ENCODE data around the gene RASGRF1.

The RASGRF1 gene

DNA sequence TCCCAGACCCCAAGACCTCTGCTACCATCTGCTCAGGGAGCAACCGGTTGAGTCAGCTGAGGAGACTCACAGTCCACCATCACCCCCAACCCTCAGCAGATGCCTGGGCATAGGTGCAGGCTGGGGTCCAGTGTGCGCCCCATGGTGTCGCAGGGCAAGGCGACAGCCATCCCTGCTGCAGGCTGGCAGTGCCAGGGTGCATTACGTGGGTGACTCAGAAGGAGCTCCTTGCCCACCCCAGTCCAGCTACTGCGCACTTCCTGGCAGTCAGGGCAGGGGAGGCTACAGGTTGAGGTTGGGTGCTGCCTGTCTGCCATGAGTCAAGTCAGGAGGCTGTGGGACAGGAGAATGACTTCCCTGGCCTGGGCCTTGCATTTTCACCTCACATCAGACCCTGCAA is 33.5 kb downstream of the RASGRF1 start:
- Histone ChIP-seq H2BK5ac (ENCODE audit: low read depth, low read length, poor library complexity, severe bottlenecking) (no peak overlapping the region), H3K27me3 (ENCODE audit: control insufficient read depth in 1 of 2, insufficient read depth in 1 of 2, low read length in 2 of 2) (peaks cover 19 to 68% of the 10 kb centered on the region in 2 experiments), H2AK5ac (ENCODE audit: low read length, severe bottlenecking) (no peak overlapping the region), H3K27ac (ENCODE audit: low read length, poor library complexity, severe bottlenecking) (no peak overlapping the region), H3K4me3 (ENCODE audit: insufficient read depth in 1 of 2, low read depth in 1 of 2, low read length in 2 of 2) (no peak overlapping the region), H3K4me2 (ENCODE audit: low read length, poor library complexity, severe bottlenecking) (no peak overlapping the region), H2BK15ac (ENCODE audit: low read depth, poor library complexity, severe bottlenecking) (no peak overlapping the region), H3K9ac (ENCODE audit: low read length) (no peak overlapping the region), H4K91ac (ENCODE audit: low read length) (no peak overlapping the region), H3K79me1 (replicated peaks; ENCODE audit: low read length, poor library complexity, severe bottlenecking) (no peaks in the 10 kb centered on the region), H2BK120ac (ENCODE audit: low read depth, low read length) (no peak overlapping the region), H3K18ac (ENCODE audit: low read depth in 1 of 2, low read length in 2 of 2) (no peak overlapping the region), H4K8ac (ENCODE audit: low read length) (no peak overlapping the region), H3K36me3 (ENCODE audit: control insufficient read depth in 1 of 2, insufficient read depth in 2 of 2, low read depth in 1 of 2, low read length in 2 of 2) (no peaks in the 10 kb centered on the region), H3K23ac (ENCODE audit: low read length in 2 of 2) (no peak overlapping the region), H2AFZ (ENCODE audit: low read depth, low read length) (no peak overlapping the region), H2BK12ac (ENCODE audit: low read length in 2 of 2) (no peak overlapping the region), H3K14ac (ENCODE audit: low read length in 2 of 2) (no peak overlapping the region), H3K4ac (ENCODE audit: low read depth in 1 of 2, low read length in 2 of 2) (no peak overlapping the region), H3K4me1 (ENCODE audit: control insufficient read depth, insufficient read depth, low read depth, low read length) (no peaks in the 10 kb centered on the region), H3K9me3 (ENCODE audit: control insufficient read depth, low read length) (no peaks in the 10 kb centered on the region)
- DNase-seq: no peak
- WGBS: 94% methylated on average over 5 of the region's 6 CpGs

DNA sequence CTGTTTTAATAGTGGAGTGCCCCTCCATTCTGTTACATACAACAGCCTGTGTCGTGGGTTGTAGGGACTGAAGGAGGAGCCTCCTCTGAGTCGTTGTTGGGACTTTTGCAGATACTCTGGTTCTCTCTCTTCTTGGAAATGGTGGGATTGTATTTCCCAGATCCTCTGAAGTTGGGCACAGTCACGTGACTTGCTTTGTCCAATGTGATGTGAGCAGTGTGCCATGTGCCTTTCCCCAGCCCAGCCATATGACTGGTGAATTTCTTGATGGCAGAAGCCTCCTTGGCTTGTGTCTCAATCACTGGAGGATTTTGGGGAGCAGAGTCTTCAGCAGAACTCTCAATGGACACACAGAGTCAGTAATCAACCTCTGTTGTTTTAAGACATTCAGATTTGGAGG is 36.2 kb downstream of the RASGRF1 start:
- WGBS: 60% methylated on average over 3 of the region's 3 CpGs
- no peaks in the 10 kb centered on the region for H3K4me1 ChIP-seq (ENCODE audit: control insufficient read depth, insufficient read depth, low read depth, low read length)
- H3K4me3 ChIP-seq (ENCODE audit: insufficient read depth in 1 of 2, low read depth in 1 of 2, low read length in 2 of 2): no peak overlapping the region

DNA sequence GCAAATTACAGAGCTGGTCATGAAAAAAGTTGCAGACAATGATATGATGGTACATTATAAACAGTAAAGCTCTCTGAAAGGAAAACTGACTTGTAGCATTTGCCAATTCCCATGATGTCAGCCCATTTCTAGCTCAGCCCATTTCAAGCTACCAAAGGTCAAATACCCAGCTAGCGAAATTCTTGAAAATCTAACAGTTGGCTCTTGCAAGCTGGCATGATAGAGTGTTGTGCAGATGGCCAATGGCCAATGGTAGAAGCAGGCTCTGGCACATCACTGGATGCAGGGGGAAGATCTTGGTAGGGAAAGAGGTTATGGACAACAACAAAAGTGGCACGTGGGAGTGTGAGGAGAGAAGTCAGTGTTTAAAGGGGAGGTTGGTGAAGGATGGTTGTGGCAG is 36.7 kb downstream of the RASGRF1 start:
- WGBS: 73% methylated on average over 2 of the region's 2 CpGs
- H3K4me3 ChIP-seq (ENCODE audit: insufficient read depth in 1 of 2, low read depth in 1 of 2, low read length in 2 of 2): no peak overlapping the region
- no peak overlapping the region for H3K4ac ChIP-seq (ENCODE audit: low read depth in 1 of 2, low read length in 2 of 2)

More for the DNA sequence above, 36.2 kb downstream of the RASGRF1 start:
- Histone ChIP-seq H2AFZ (ENCODE audit: low read depth, low read length) (no peak overlapping the region), H2BK15ac (ENCODE audit: low read depth, poor library complexity, severe bottlenecking) (no peak overlapping the region), H3K36me3 (ENCODE audit: control insufficient read depth in 1 of 2, insufficient read depth in 2 of 2, low read depth in 1 of 2, low read length in 2 of 2) (no peaks in the 10 kb centered on the region), H3K23ac (ENCODE audit: low read length in 2 of 2) (no peak overlapping the region), H4K91ac (ENCODE audit: low read length) (no peak overlapping the region), H3K4me2 (ENCODE audit: low read length, poor library complexity, severe bottlenecking) (no peak overlapping the region), H3K14ac (ENCODE audit: low read length in 2 of 2) (no peak overlapping the region), H2BK120ac (ENCODE audit: low read depth, low read length) (no peak overlapping the region), H3K9ac (ENCODE audit: low read length) (no peak overlapping the region), H4K8ac (ENCODE audit: low read length) (no peak overlapping the region), H2BK12ac (ENCODE audit: low read length in 2 of 2) (no peak overlapping the region), H3K18ac (ENCODE audit: low read depth in 1 of 2, low read length in 2 of 2) (no peak overlapping the region), H3K79me1 (replicated peaks; ENCODE audit: low read length, poor library complexity, severe bottlenecking) (no peaks in the 10 kb centered on the region), H2AK5ac (ENCODE audit: low read length, severe bottlenecking) (no peak overlapping the region), H3K4ac (ENCODE audit: low read depth in 1 of 2, low read length in 2 of 2) (no peak overlapping the region), H3K9me3 (ENCODE audit: control insufficient read depth, low read length) (no peaks in the 10 kb centered on the region), H3K27me3 (ENCODE audit: control insufficient read depth in 1 of 2, insufficient read depth in 1 of 2, low read length in 2 of 2) (peaks cover 27 to 61% of the 10 kb centered on the region in 2 experiments), H2BK5ac (ENCODE audit: low read depth, low read length, poor library complexity, severe bottlenecking) (no peak overlapping the region), H3K27ac (ENCODE audit: low read length, poor library complexity, severe bottlenecking) (no peak overlapping the region)
- DNase-seq: no peak

GRCh38 chr15:79051941-79052731 is 38.4 kb downstream of the RASGRF1 start:
- Histone ChIP-seq H3K9me3 (ENCODE audit: control insufficient read depth, low read length) (no peaks in the 10 kb centered on the region), H3K36me3 (ENCODE audit: control insufficient read depth in 1 of 2, insufficient read depth in 2 of 2, low read depth in 1 of 2, low read length in 2 of 2) (no peaks in the 10 kb centered on the region), H3K27ac (ENCODE audit: low read length, poor library complexity, severe bottlenecking) (no peak overlapping the region), H3K79me1 (replicated peaks; ENCODE audit: low read length, poor library complexity, severe bottlenecking) (no peaks in the 10 kb centered on the region), H3K4me3 (ENCODE audit: insufficient read depth in 1 of 2, low read depth in 1 of 2, low read length in 2 of 2) (no peak overlapping the region), H2BK12ac (ENCODE audit: low read length in 2 of 2) (no peak overlapping the region), H3K14ac (ENCODE audit: low read length in 2 of 2) (peak overlapping the region in 1 of 2 experiments; percentile 74), H4K8ac (ENCODE audit: low read length) (no peak overlapping the region), H3K27me3 (ENCODE audit: control insufficient read depth in 1 of 2, insufficient read depth in 1 of 2, low read length in 2 of 2) (peaks cover 19 to 44% of the 10 kb centered on the region in 2 experiments), H3K4ac (ENCODE audit: low read depth in 1 of 2, low read length in 2 of 2) (no peak overlapping the region), H2AFZ (ENCODE audit: low read depth, low read length) (no peak overlapping the region), H3K9ac (ENCODE audit: low read length) (no peak overlapping the region), H3K4me1 (ENCODE audit: control insufficient read depth, insufficient read depth, low read depth, low read length) (no peaks in the 10 kb centered on the region), H2BK5ac (ENCODE audit: low read depth, low read length, poor library complexity, severe bottlenecking) (no peak overlapping the region), H3K23ac (ENCODE audit: low read length in 2 of 2) (no peak overlapping the region), H3K4me2 (ENCODE audit: low read length, poor library complexity, severe bottlenecking) (no peak overlapping the region), H2BK120ac (ENCODE audit: low read depth, low read length) (no peak overlapping the region), H4K91ac (ENCODE audit: low read length) (no peak overlapping the region), H2AK5ac (ENCODE audit: low read length, severe bottlenecking) (no peak overlapping the region), H3K18ac (ENCODE audit: low read depth in 1 of 2, low read length in 2 of 2) (no peak overlapping the region), H2BK15ac (ENCODE audit: low read depth, poor library complexity, severe bottlenecking) (no peak overlapping the region)
- no peak for DNase-seq
- 73% methylated on average over 2 of the region's 3 CpGs for WGBS

More for the DNA sequence above, 36.7 kb downstream of the RASGRF1 start:
- Histone ChIP-seq H3K18ac (ENCODE audit: low read depth in 1 of 2, low read length in 2 of 2) (no peak overlapping the region), H3K36me3 (ENCODE audit: control insufficient read depth in 1 of 2, insufficient read depth in 2 of 2, low read depth in 1 of 2, low read length in 2 of 2) (no peaks in the 10 kb centered on the region), H3K9ac (ENCODE audit: low read length) (no peak overlapping the region), H2BK12ac (ENCODE audit: low read length in 2 of 2) (no peak overlapping the region), H2BK15ac (ENCODE audit: low read depth, poor library complexity, severe bottlenecking) (no peak overlapping the region), H2AK5ac (ENCODE audit: low read length, severe bottlenecking) (no peak overlapping the region), H2AFZ (ENCODE audit: low read depth, low read length) (no peak overlapping the region), H3K9me3 (ENCODE audit: control insufficient read depth, low read length) (no peaks in the 10 kb centered on the region), H2BK120ac (ENCODE audit: low read depth, low read length) (no peak overlapping the region), H3K27me3 (ENCODE audit: control insufficient read depth in 1 of 2, insufficient read depth in 1 of 2, low read length in 2 of 2) (peaks cover 23 to 57% of the 10 kb centered on the region in 2 experiments), H3K4me1 (ENCODE audit: control insufficient read depth, insufficient read depth, low read depth, low read length) (no peaks in the 10 kb centered on the region), H4K91ac (ENCODE audit: low read length) (no peak overlapping the region), H3K4me2 (ENCODE audit: low read length, poor library complexity, severe bottlenecking) (no peak overlapping the region), H3K14ac (ENCODE audit: low read length in 2 of 2) (no peak overlapping the region), H2BK5ac (ENCODE audit: low read depth, low read length, poor library complexity, severe bottlenecking) (no peak overlapping the region), H3K23ac (ENCODE audit: low read length in 2 of 2) (no peak overlapping the region), H3K79me1 (replicated peaks; ENCODE audit: low read length, poor library complexity, severe bottlenecking) (no peaks in the 10 kb centered on the region), H4K8ac (ENCODE audit: low read length) (no peak overlapping the region), H3K27ac (ENCODE audit: low read length, poor library complexity, severe bottlenecking) (no peak overlapping the region)
- DNase-seq: no peak
